Naive thymus-derived CD8-positive, alpha-beta T cell (primary cell): ENCODE measurements around the gene CD70. TPM values are rescaled to one million over a fixed set of nuclear protein-coding genes. Genes with fewer than 3 reads are reported as not detected.
"Not testable (repeated sequence)": the region's sequence is repeated elsewhere in the genome, so short reads cannot be mapped to it uniquely, and the experiment has no call there.

Experiments used
- ATAC-seq, 2 donors: fragments of 150-1000 bp; cut with Tn5 transposase in 1 of 2; sonication (Bioruptor Pico), chemical (Tn5 transposase) in 1 of 2; 1 replicate in 1 of 2; 2 replicates in 1 of 2; pipeline ENCODE4 v1.10.0; 2021; ENCODE audit warnings: mild to moderate bottlenecking in 2 of 2, moderate library complexity in 2 of 2
- POLR2A ChIA-PET: fragments of 350-600 bp; sonication (Branson Sonifier 250); formaldehyde crosslinking; loops from one replicate; lab custom pipeline; 2021; ENCODE audit warnings: antibody characterized with exemption; lab: Charles Lee
- DNase-seq, 10 donors: peaks; one replicate each; pipeline versions ENCODE4 v3.0.0 to v3.0.0-alpha.2; 2020 to 2022
- H3K27ac Mint-ChIP-seq, 10 donors: one replicate each; pipeline ENCODE4 v1.8.0; 2020 to 2022; ENCODE audit warnings: mild to moderate bottlenecking in 10 of 10, mixed read lengths in 10 of 10, moderate library complexity in 4 of 10, inconsistent platforms in 1 of 10
- H3K27me3 Mint-ChIP-seq, 5 donors: one replicate each; pipeline ENCODE4 v1.8.0; 2021 to 2022; ENCODE audit warnings: mixed read lengths in 5 of 5
- H3K36me3 Mint-ChIP-seq, 3 donors: one replicate each; pipeline ENCODE4 v1.8.0; 2020 to 2022; ENCODE audit warnings: mixed read lengths in 3 of 3, mild to moderate bottlenecking in 2 of 3, inconsistent platforms in 1 of 3
- H3K4me1 Mint-ChIP-seq, 4 donors: one replicate each; pipeline ENCODE4 v1.8.0; 2021 to 2022; ENCODE audit warnings: mixed read lengths in 4 of 4
- H3K4me3 Mint-ChIP-seq, 10 donors: one replicate each; pipeline ENCODE4 v1.8.0; 2020 to 2022; ENCODE audit warnings: mild to moderate bottlenecking in 10 of 10, mixed read lengths in 10 of 10, moderate library complexity in 6 of 10, inconsistent platforms in 1 of 10
- H3K9me3 Mint-ChIP-seq, 9 donors: one replicate each; pipeline ENCODE4 v1.8.0; 2020 to 2022; ENCODE audit warnings: mixed read lengths in 9 of 9, mild to moderate bottlenecking in 3 of 9, inconsistent platforms in 1 of 9, moderate library complexity in 1 of 9
- polyA plus RNA-seq, 3 donors: library from polyadenylated mRNA; unstranded; fragments of 300-500 nt; fragmentation: Illumina TruSeq; gene quantifications; one replicate each; pipeline ENCODE4 v1.2.3, GENCODE V29; 2021
- total RNA-seq, 8 experiments: library from RNA in 2 of 8; stranded (reverse) in 2 of 8; gene quantifications; one replicate each; pipeline ENCODE4 v1.2.3 and lab custom pipeline; 2021 to 2026

The CD70 gene
- total and polyA plus RNA-seq, 5 experiments from 2014 or later: 0.90 TPM; not detected in 4

DNA sequence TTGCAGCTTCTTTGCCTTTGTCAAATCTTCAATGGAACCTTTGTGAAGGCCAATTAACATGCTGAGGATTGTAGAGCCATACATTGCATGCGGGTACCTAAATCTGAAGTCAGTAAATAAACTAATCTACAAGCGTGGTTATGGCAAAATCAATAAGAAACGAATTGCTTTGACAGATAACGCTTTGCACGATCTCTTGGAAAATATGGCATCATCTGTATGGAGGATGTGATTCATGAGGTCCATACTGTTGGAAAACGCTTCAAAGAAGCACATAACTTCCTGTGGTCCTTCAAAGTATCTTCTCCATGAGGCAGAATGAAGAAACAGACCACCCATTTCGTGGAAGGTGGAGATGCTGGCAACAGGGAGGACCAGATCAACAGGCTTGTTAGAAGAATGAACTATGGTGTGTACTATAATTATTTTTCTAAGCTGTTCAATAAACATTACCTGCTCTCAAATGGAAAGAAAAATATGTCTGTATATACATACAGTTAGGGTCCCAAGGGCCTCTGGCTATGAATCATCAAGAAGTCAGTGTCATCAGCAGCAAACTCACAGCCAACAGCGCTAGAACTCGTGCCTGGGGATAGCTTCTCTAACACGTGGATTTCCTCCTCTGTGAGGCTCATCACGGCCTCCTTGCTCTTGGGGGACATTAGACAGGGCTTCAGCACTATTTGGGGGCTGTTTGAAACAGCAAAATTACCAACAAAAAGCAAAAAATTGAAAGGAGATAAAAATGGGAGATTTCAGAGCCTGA, 2.9 kb upstream of the CD70 start:
- Mint-ChIP-seq H3K9me3 (no peaks in the 10 kb centered on the region), H3K4me3 (no peak overlapping the region), H3K4me1 (peaks cover 15 to 31% (median 24%) of the 10 kb centered on the region in 4 donors), H3K27me3 (peaks cover 27 to 57% (median 49%) of the 10 kb centered on the region in 5 donors), H3K27ac (peak overlapping the region in 1 of 10 donors; percentile 26), H3K36me3 (peaks cover 0 to 5% (median 0%) of the 10 kb centered on the region in 3 donors)
- no peak for DNase-seq
- POLR2A ChIA-PET: no interaction called here
- ATAC-seq: no peak

DNA sequence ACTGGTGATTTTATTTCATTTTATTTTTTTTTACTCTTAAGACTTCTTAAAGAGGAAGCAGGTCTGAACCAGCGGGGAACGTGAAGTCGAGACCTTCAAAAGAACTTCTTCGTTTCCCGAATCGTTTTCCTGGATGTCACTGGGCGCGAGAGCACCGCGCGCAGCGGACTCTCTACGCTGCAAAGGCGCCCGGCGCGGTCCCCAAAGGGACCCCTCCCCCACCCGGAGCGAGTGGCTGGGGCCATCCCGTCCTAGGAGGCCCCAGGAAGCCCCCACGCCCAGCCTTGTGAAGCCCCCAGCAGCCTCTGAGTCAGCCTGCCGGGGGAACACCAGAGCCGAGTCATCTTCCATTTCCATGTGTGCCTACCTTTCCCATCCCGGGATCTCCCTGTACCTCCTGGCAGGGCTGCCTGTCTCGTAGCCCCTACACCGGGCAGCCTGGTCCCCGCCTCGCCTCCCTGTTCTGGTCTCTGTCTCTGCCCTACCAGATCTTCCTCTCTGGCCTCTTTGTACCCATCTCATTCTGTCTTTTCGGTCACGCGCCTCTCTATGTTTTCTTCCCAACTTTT, 608 bp downstream of the CD70 start:
- DNase-seq (peak in 2 of 10 donors; percentile 4 to 7), ATAC-seq (peak; percentile 13 to 18)
- POLR2A ChIA-PET: interaction anchor here (0.5 kb wide), 1 partner anchor 10 kb away, joined by 3 read pairs; no protein-coding TSS in a partner anchor
- peaks cover 46 to 78% (median 69%) of the 10 kb centered on the region in 5 donors for H3K27me3 Mint-ChIP-seq
- H3K27ac Mint-ChIP-seq: peak overlapping the region in 3 of 10 donors; percentile 23 to 75 (median 53)
- peak overlapping the region; percentile 76 to 88 (median 85) for H3K4me3 Mint-ChIP-seq
- H3K4me1 Mint-ChIP-seq: peaks cover 34 to 58% (median 47%) of the 10 kb centered on the region in 4 donors
- H3K36me3 Mint-ChIP-seq: peaks cover 0 to 5% (median 0%) of the 10 kb centered on the region in 3 donors
- H3K9me3 Mint-ChIP-seq: no peaks in the 10 kb centered on the region

DNA sequence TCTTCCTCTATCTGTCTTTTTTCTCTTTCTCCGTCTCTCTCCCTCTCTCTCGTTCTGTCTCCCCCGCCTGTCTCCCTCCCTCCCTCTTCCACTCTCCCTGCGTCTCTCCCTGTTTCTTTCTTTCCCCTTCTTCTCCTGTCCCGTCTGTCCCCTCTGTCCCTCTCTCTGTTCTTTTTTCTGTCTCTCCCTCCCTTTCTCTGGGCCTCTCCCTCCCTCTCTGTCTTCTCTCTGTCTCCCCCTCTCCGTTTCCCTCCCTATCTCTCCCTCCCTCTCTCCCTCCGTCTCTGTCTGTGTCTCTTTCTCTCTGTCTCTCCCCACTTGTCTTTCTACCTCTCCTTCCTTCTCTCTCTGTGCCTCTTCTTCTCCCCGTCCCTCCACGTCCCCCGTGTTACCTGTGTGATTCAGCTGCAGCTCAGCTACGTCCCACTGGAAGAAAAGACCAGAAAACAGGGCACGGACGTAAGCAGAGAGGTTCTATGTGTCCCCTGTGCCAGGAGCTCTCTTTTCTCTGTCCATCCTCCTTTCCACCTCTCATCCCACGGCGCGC, 1.2 kb downstream of the CD70 start:
- DNase-seq: peak in 1 of 10 donors; percentile 1
- Mint-ChIP-seq H3K9me3 (no peaks in the 10 kb centered on the region), H3K27ac (peak overlapping the region in 3 of 10 donors; percentile 23 to 67 (median 53)), H3K4me1 (peaks cover 34 to 58% (median 47%) of the 10 kb centered on the region in 4 donors), H3K27me3 (peaks cover 46 to 78% (median 69%) of the 10 kb centered on the region in 5 donors), H3K36me3 (peaks cover 0 to 5% (median 0%) of the 10 kb centered on the region in 3 donors), H3K4me3 (peak overlapping the region; percentile 55 to 88 (median 81))
- no peak for ATAC-seq
- POLR2A ChIA-PET: no interaction called here

DNA sequence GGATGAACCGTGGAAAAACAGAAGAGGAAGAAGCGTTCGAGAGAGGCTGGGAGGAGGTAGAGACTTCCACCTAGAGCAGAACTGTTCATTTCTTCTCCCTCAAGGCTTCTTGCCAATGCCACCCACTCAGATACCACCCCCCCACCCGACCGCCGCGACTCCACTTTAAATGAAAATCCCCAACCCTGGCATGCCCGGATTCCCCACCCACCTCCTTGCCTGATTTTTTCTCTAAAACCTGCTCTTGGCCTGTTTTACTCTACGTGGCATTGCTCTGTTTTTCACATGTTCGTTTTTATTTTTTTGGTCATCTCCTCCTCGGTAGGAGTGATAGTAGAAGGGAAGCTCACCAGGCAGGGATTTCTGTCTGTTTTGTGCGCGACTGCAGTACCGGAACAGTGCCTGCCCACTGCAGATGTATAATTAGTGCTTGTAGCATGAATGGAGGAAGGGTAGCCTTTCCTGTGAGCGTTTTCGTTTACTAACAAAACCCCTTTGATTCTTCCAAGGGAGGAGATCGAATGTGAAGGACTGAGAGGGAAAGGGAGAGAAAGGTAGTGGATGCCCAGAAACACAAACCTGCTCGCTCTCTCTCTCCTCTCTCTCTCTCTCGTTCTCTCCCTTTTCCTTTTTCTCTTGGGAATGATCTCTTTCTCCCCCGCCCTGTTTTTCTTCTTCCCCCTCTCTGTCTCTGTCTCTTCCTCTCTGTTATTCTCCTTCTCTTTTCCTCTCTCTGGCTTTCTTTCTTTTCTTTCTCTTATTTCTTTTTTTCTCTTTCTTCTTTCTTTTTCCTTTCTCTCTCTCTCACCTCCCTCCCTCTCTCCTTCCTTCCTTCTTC, 2.2 kb downstream of the CD70 start:
- peak overlapping the region in 4 of 10 donors; percentile 23 to 53 (median 38) for H3K27ac Mint-ChIP-seq
- H3K4me1 Mint-ChIP-seq: peaks cover 34 to 56% (median 47%) of the 10 kb centered on the region in 4 donors
- H3K27me3 Mint-ChIP-seq: peaks cover 41 to 73% (median 64%) of the 10 kb centered on the region in 5 donors
- POLR2A ChIA-PET: no interaction called here
- no peak for ATAC-seq
- peak in 1 of 10 donors; percentile 11 for DNase-seq
- H3K36me3 Mint-ChIP-seq: peaks cover 0 to 5% (median 0%) of the 10 kb centered on the region in 3 donors
- peak overlapping the region; percentile 34 to 88 (median 74) for H3K4me3 Mint-ChIP-seq
- no peaks in the 10 kb centered on the region for H3K9me3 Mint-ChIP-seq

DNA sequence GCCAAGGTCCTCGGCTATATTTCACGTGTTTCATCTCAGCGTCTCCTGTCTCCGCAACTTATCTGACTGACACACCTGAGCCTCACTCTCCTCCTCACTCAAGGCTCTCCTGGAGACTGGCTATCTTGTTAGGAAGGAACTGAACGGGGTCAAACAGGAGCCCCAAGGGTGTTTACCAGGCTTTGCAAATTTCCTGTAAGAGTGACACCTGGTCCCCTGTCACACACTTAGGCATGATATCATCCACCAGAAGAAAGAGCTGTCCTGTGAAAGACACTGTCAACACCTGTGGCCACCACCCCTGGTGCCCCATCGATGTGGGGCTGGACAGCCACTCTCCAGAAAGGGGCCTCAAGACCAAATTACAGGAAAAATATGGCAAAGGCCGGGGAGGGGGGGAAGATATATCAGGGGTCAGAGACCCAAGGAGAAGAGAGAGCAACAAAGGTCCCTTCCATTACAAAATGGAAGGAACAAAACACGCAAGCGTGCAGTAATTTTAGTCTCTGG, 2.9 kb downstream of the CD70 start:
- Mint-ChIP-seq H3K36me3 (peaks cover 0 to 5% (median 0%) of the 10 kb centered on the region in 3 donors), H3K27me3 (peaks cover 38 to 70% (median 59%) of the 10 kb centered on the region in 5 donors), H3K27ac (peak overlapping the region in 2 of 10 donors; percentile 36 to 72), H3K9me3 (no peaks in the 10 kb centered on the region), H3K4me3 (peak overlapping the region in 9 of 10 donors; percentile 34 to 88 (median 79)), H3K4me1 (peaks cover 34 to 56% (median 47%) of the 10 kb centered on the region in 4 donors)
- DNase-seq (peak in 1 of 10 donors; percentile 2), ATAC-seq (no peak)
- POLR2A ChIA-PET: interaction anchor here (1.1 kb wide), 1 partner anchor 36 kb away, joined by 4 read pairs; no protein-coding TSS in a partner anchor

DNA sequence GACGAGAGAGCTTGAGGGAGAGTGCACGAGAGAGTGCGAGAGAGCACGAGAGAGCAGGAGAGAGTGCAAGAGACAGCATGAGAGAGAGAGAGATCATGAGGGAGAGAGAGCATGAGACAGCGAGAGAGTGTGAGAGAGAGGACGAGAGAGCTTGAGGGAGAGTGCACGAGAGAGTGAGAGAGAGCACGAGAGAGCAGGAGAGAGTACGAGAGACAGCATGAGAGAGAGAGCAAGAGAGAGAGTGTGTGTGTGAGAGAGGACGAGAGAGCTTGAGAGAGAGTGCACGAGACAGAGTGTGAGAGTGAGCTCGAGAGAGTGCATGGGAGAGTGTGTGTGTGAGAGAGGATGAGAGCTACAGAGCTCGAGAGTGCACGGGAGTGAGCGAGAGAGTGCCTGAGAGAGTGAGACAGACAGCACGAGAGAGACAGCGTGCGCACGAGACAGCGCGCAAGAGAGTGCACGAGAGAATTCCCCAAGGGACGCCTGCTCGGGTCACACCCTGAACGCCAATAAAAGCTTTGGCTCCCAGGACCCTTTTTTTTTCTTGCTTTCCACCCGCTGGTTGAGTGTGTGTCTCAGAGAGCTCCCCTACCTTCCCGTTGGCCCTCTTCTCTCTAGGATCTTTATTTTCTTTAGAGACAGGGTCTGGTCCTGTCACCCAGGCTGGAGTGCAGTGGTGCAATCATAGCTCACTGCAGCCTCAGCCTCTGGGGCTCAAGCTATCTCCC, 3.7 kb downstream of the CD70 start:
- peak overlapping the region in 1 of 10 donors; percentile 72 for H3K27ac Mint-ChIP-seq
- peaks cover 36 to 66% (median 55%) of the 10 kb centered on the region in 5 donors for H3K27me3 Mint-ChIP-seq
- POLR2A ChIA-PET: interaction anchor here (0.5 to 1.1 kb wide), 2 partner anchors 35 to 1064 kb away, joined by 3 to 4 read pairs; no protein-coding TSS in a partner anchor
- ATAC-seq (peak; percentile 39 to 46), DNase-seq (peak in 3 of 10 donors; percentile 9 to 12 (median 11))
- peaks cover 34 to 53% (median 47%) of the 10 kb centered on the region in 4 donors for H3K4me1 Mint-ChIP-seq
- no peaks in the 10 kb centered on the region for H3K9me3 Mint-ChIP-seq
- H3K4me3 Mint-ChIP-seq: peak overlapping the region; percentile 16 to 88 (median 80)
- peaks cover 0 to 5% (median 0%) of the 10 kb centered on the region in 3 donors for H3K36me3 Mint-ChIP-seq

DNA sequence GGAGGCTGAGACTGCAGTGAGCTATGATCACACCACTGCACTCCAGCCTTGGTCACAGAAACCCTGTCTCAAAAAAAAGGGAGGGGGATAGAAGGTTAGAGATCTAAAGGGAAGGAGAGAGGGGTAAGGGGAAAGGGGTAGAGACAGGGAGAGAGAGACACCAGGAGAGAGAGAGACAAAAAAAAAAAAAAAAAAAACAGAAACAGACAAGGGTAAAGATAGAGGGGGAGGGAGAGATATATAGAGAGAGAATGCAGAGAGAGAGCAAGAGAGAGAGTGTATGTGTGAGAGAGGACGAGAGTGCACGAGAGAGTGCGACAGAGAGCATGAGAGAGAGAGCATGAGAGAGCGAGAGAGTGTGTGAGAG, 4.2 kb downstream of the CD70 start:
- DNase-seq (no peak), ATAC-seq (no peak)
- POLR2A ChIA-PET: no interaction called here
- Mint-ChIP-seq H3K4me1 (peaks cover 34 to 52% (median 47%) of the 10 kb centered on the region in 4 donors), H3K27ac (peak overlapping the region in 1 of 10 donors; percentile 72), H3K36me3 (peaks cover 0 to 5% (median 0%) of the 10 kb centered on the region in 3 donors), H3K9me3 (no peaks in the 10 kb centered on the region), H3K27me3 (peaks cover 36 to 62% (median 52%) of the 10 kb centered on the region in 5 donors), H3K4me3 (peak overlapping the region; percentile 16 to 88 (median 80))

DNA sequence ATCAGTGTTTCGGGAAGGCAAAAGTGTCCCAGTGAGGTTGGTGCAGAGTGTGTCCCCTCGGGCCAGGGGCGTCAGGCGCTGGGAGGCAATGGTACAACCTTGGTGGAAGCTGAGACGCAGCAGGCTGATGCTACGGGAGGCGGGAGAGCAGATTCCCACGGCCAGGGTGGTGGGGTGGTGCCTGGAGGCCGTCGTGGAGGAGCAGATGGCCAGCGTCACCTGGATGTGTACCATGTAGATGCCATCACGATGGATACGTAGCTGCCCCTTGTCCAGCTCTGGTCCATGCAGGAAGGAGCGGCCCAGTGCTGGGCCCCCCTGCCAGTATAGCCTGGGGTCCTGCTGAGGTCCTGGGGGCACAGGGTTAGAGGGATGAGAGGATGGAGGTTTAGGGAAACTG, 4.9 kb downstream of the CD70 start:
- POLR2A ChIA-PET: interaction anchor here (0.8 kb wide), 1 partner anchor 56 kb away, joined by 4 read pairs; no protein-coding TSS in a partner anchor
- Mint-ChIP-seq H3K4me3 (peak overlapping the region in 3 of 10 donors; percentile 35 to 75 (median 54)), H3K27ac (peak overlapping the region in 1 of 10 donors; percentile 62), H3K27me3 (peaks cover 33 to 58% (median 49%) of the 10 kb centered on the region in 5 donors), H3K4me1 (peaks cover 34 to 48% (median 43%) of the 10 kb centered on the region in 4 donors), H3K36me3 (peaks cover 0 to 5% (median 0%) of the 10 kb centered on the region in 3 donors), H3K9me3 (no peaks in the 10 kb centered on the region)
- ATAC-seq: no peak
- DNase-seq: no peak

DNA sequence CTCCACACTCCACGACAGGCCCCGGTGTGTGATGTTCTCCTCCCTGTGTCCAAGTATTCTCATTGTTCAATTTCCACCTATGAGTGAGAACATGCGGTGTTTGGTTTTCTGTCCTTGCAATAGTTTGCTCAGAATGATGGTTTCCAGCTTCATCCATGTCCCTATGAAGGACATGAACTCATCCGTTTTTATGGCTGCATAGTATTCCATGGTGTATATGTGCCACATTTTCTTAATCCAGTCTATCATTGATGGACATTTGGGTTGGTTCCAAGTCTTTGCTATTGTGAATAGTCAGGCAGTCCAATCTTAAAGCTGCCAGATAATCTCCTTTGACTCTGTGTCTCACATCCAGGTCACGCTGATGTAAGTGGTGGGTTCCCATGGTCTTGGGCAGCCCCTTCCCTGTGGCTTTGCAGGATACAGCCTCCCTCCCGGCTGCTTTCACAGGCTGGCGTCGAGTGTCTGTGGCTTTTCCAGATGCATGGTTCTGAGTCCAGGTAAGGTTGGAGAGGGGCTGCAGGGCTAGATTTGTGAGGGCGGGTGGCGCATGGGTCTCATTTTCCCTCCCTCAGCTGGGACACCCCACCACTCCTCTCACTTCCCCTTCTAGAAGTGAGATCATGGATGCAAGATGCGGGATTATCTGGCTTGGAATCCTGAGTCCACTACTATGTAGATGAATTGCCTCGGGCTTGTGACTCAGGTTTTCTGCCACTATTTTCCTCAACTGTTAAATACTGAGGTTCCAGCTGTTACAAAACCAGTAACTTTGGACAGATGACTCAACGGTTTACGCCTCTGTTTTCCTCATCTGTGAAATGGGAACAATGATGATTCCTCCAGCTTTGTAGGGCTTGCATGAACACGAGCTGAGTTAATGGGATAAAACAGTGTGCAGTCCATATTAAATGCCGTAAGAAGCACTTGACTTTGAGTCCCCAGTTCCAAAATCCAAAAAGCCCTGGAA, 8.2 kb downstream of the CD70 start:
- H3K4me3 Mint-ChIP-seq, H3K9me3 Mint-ChIP-seq, H3K27ac Mint-ChIP-seq, H3K36me3 Mint-ChIP-seq, DNase-seq, POLR2A ChIA-PET, ATAC-seq: not testable (repeated sequence)
- Mint-ChIP-seq H3K4me1 (peaks cover 11 to 17% (median 13%) of the 10 kb centered on the region in 4 donors), H3K27me3 (peaks cover 13 to 28% (median 21%) of the 10 kb centered on the region in 5 donors)

DNA sequence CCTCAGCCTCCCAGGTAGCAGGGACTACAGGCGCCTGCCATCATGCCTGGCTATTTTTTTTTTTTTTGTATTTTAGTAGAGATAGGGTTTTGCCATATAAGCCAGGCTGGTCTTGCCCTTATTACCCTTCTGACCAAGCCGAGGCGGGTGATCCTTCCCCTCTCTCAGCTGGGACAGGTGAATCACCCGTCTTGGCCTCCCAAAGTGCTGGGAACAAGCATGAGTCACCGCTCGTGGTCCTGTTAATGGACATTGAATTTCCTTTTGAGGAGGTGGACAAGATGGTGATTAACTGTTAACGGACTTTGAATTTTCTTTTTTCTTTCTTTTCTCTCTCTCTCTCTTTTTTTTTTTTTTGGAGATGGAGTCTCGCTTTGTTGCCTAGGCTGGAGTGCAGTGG, 10.6 kb downstream of the CD70 start:
- ATAC-seq (no peak), DNase-seq (no peak)
- no peaks in the 10 kb centered on the region for H3K36me3 Mint-ChIP-seq
- no peak overlapping the region for H3K4me3 Mint-ChIP-seq
- H3K9me3 Mint-ChIP-seq: no peaks in the 10 kb centered on the region
- peaks cover 0 to 5% (median 3%) of the 10 kb centered on the region in 5 donors for H3K27me3 Mint-ChIP-seq
- POLR2A ChIA-PET: no interaction called here
- H3K27ac Mint-ChIP-seq: no peak overlapping the region
- H3K4me1 Mint-ChIP-seq: peaks cover 0 to 2% (median 0%) of the 10 kb centered on the region in 4 donors
